ENCODE results near the gene SP3. TPM values are rescaled to one million over a fixed set of nuclear protein-coding genes. Genes with fewer than 3 reads are reported as not detected.

The SP3 gene
- polyA plus RNA-seq, 3 donors = 11.4 to 26.9 (median 24.4) TPM

- no peak overlapping the region for H3K27ac ChIP-seq (ENCODE audit: low read depth, low read length)
- 66 to 83% (median 76%) methylated on average over 1 of the region's 1 CpG for WGBS, 3 donors
Measured at GRCh38 chr2:173874894-173875237, 90.3 kb downstream of the SP3 start.

GRCh38 chr2:173874003-173874893 is 90.9 kb downstream of the SP3 start:
- 63 to 85% (median 67%) methylated on average over 13 of the region's 13 CpGs for WGBS, 3 donors
- H3K27ac ChIP-seq (ENCODE audit: low read depth, low read length) = no peak overlapping the region

DNA sequence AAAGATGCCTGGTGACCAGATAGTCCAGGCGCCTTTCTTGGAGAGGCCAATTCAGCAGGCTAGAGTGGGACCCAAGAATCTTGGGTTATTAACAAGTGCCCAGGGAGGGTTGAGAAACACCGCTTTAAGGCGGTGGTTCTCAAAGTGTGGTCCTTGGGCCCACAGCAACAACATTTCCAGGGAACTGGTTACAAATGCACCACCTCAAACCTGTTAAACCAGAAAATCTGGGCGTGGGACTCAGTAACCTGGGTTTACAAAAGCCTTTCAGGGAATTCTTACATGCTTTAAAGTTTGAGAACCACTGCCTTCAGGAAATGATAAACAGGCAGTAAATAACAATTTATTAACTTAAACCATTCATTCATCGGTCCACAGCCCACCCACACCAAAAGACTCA is 92.5 kb downstream of the SP3 start:
- H3K27ac ChIP-seq (ENCODE audit: low read depth, low read length) = no peak overlapping the region
- 84 to 95% (median 91%) methylated on average over 5 of the region's 5 CpGs for WGBS, 3 donors

GRCh38 chr2:173869244-173870229 is 95.6 kb downstream of the SP3 start:
- no peak overlapping the region for H3K27ac ChIP-seq (ENCODE audit: low read depth, low read length)
- WGBS, 3 donors = 80 to 82% (median 81%) methylated on average over 8 of the region's 8 CpGs

DNA sequence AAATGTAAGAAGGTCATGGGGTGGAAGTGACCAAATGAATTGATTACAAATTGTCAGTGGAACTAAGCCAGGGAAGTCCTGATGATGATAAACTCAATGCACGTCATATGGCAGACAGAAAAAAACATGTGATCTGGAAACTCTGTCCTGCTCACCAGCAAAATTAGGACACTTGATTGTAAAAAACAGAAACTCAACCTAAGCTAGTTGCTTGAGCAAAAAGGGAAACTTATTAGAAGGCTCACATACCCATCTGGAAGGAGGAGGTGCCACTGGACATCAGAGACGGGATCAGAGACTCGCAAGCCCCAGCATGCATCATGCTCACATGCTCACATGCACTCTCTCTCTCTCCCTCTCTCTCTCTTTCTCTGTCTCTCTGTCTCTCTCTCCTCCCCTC is 96.8 kb downstream of the SP3 start:
- 61 to 82% (median 78%) methylated on average over 3 of the region's 3 CpGs for WGBS, 3 donors
- H3K27ac ChIP-seq (ENCODE audit: low read depth, low read length) = no peak overlapping the region

- H3K27ac ChIP-seq (ENCODE audit: low read depth, low read length) = no peak overlapping the region
- 63 to 74% (median 69%) methylated on average over 11 of the region's 11 CpGs for WGBS, 3 donors
Measured at GRCh38 chr2:173866874-173867618, 98.1 kb downstream of the SP3 start.

GRCh38 chr2:173865971-173866873 is 99.0 kb downstream of the SP3 start:
- no peak overlapping the region for H3K27ac ChIP-seq (ENCODE audit: low read depth, low read length)
- 79 to 91% (median 89%) methylated on average over 12 of the region's 12 CpGs for WGBS, 3 donors

- WGBS, 3 donors = 50 to 76% (median 68%) methylated on average over 4 of the region's 4 CpGs
Measured at GRCh38 chr2:173862612-173863217, 102.5 kb downstream of the SP3 start.

GRCh38 chr2:173860566-173860965 is 104.6 kb downstream of the SP3 start:
- 65 to 85% (median 69%) methylated on average over 6 of the region's 6 CpGs for WGBS, 3 donors
- H3K27ac ChIP-seq (ENCODE audit: low read depth, low read length) = no peak overlapping the region

More at GRCh38 chr2:173862612-173863217, 102.5 kb downstream of the SP3 start:
- H3K27ac ChIP-seq (ENCODE audit: low read depth, low read length) = no peak overlapping the region

DNA sequence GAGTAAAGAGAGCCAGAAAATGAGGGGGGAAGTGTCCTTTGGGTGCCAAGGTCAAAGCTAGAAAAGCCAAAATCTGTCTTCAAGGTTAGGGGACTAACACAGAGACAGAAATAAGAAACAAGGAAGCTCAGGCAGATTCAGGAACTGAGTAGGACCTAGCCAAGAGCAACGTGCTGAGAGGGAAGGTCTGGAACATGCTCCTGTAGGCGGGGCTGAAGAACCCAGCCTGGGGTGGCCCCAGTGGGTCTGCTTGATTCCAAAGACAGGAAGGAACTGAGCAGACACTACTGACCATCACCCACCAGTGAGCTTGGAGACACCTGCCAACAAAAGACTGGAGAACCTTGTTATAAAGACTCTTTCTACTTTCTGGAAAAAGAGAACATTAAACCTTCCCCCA is 105.1 kb downstream of the SP3 start:
- H3K27ac ChIP-seq (ENCODE audit: low read depth, low read length) = no peak overlapping the region
- WGBS, 3 donors = 30 to 47% (median 46%) methylated on average over 2 of the region's 2 CpGs

GRCh38 chr2:173858291-173858731 is 106.9 kb downstream of the SP3 start:
- H3K27ac ChIP-seq (ENCODE audit: low read depth, low read length) = no peak overlapping the region
- 51 to 60% (median 56%) methylated on average over 10 of the region's 10 CpGs for WGBS, 3 donors

Data from adipose tissue (tissue), 3 donors.